WI38 (cell line): Measurements from ENCODE around the gene TMEM97.
A peak's percentile ranks its signal among the peaks of the same experiment; 100 is the strongest.

Experiments
- H3K4me3 ChIP-seq: 2 replicates; pipeline ENCODE4 v1.5.1; 2011; ENCODE audit warnings: low read depth, mild to moderate bottlenecking, control low read depth, low read length
- TF ChIP-seq, protein P1 (sequence below): IDR thresholded peaks from 2 replicates; pipeline ENCODE4 v1.5.1; 2012; ENCODE audit warnings: low read depth, mild to moderate bottlenecking, control low read depth, low read length

Gene TMEM97

DNA sequence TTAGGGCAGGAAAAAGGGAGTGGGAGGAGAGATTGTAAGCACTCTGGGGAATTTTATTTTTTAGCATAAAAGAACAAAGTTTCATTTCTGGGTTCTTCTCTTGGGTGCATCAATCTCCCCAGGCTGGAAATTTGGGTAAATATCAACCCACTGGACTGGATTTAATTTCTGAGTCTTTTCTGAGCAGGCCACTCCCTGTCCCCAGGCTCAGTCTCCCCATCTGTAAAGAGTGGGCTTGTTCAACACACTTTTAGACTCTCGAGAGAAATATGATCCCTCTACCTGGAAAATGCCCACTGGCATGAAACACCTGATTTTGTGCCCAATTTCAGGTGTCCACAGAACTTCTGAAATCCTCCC is 51.7 kb downstream of the TMEM97 start:
- peak overlapping the region; percentile 73 for H3K4me3 ChIP-seq
- TF ChIP-seq, protein P1, sequence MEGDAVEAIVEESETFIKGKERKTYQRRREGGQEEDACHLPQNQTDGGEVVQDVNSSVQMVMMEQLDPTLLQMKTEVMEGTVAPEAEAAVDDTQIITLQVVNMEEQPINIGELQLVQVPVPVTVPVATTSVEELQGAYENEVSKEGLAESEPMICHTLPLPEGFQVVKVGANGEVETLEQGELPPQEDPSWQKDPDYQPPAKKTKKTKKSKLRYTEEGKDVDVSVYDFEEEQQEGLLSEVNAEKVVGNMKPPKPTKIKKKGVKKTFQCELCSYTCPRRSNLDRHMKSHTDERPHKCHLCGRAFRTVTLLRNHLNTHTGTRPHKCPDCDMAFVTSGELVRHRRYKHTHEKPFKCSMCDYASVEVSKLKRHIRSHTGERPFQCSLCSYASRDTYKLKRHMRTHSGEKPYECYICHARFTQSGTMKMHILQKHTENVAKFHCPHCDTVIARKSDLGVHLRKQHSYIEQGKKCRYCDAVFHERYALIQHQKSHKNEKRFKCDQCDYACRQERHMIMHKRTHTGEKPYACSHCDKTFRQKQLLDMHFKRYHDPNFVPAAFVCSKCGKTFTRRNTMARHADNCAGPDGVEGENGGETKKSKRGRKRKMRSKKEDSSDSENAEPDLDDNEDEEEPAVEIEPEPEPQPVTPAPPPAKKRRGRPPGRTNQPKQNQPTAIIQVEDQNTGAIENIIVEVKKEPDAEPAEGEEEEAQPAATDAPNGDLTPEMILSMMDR = no peak

DNA sequence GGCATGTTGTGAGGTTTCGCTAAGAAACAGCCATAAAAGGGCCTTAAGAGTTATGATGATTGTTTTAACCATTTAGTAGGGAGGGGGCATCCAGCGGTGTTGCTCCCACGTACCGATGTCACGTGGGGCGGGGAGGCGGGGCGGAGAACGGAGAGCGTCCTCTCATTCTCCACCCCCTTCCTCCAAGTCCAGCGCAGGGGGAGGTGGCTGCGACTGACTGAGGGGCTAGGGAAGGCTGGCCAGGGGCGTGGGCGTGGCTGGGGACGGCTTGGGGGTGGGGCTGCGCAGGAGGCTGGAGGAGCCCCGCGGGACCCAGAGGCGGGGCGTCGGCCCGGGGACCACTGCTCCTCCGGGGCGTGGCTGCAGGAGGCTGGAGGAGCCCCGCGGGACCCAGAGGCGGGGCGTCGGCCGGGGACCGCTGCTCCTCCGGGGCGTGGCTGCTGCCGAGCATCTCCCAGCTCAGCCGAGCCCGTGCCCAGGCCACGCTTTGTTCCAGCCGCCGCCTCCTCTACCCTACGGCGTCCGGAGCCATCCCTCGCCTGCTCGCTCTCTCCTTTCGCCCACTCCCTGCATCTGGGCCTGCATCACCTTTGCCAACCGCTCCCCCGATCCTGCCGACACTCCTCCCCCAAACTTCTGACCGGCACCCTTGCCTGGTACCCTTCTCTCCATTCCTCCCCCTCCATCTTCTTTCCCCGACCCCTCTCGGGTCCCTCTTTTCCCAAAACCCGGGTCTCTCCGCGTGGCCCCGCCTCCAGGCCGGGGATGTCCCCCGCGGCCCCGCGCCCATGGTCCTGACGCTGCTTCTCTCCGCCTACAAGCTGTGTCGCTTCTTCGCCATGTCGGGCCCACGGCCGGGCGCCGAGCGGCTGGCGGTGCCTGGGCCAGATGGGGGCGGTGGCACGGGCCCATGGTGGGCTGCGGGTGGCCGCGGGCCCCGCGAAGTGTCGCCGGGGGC is 52.5 kb downstream of the TMEM97 start, which contains the start of gene SARM1:
Gene SARM1 (plus strand): TSS at position 450 of the 958 bp plus-strand sequence. CDS start 339 bp downstream, at position 789.
- TF ChIP-seq, protein P1 = no peak

DNA sequence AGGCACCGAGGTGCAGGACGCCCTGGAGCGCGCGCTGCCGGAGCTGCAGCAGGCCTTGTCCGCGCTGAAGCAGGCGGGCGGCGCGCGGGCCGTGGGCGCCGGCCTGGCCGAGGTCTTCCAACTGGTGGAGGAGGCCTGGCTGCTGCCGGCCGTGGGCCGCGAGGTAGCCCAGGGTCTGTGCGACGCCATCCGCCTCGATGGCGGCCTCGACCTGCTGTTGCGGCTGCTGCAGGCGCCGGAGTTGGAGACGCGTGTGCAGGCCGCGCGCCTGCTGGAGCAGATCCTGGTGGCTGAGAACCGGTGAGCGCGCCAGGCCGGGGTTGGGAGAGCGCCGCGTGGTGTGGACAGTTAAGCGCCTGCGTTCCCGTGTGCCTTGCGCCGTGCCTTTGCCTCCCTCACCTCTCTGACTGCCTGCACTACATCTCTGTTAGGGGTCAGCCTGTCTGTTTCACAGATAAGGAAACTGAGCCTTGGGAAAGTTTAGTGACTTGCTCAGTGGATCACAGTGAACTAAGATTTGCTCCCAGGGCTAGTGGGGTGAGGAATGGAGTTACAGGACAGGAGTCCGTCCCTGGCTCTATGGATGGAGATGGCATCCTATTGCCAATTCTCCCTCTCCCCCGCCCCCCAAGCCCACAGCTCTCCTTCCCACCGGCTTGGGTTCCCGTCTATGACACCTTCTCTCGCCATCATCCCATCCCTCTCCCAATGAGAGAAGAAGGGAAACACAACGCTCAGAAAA is 53.4 kb downstream of the TMEM97 start:
- TF ChIP-seq, protein P1 = no peak
- H3K4me3 ChIP-seq = peak overlapping the region; percentile 73

More for the DNA sequence above, 52.5 kb downstream of the TMEM97 start, which contains the start of gene SARM1:
- peak within 1 kb of the TSS; percentile 73 for H3K4me3 ChIP-seq

DNA sequence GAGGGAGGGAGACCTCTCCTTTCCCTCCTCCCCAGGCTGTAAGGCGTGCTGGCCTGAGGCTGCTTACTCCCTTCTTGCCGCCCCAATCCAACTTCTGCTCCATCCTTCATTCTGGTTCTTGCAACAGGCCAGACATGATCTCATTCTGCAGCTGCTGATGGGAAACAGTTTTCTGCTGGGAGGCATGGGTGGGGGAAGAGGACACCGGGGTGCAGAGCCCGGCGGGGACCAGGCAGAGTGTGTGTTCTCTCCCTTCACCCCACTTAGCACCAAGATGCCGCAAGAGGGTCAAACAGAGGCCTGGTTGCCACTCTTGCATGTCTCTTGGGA is 53.9 kb downstream of the TMEM97 start:
- H3K4me3 ChIP-seq = peak overlapping the region; percentile 73
- TF ChIP-seq, protein P1 = no peak
